Nephron progenitor cell (in vitro differentiated cells): Measurements from ENCODE around the gene TCF7L2.

Experiments used
- DNase-seq: peaks from one replicate; pipeline ENCODE4 v3.0.0; 2021
- H3K27ac Mint-ChIP-seq: 2 replicates; pipeline ENCODE4 v1.8.0; 2021; ENCODE audit warnings: mild to moderate bottlenecking, moderate library complexity, mixed read lengths
- H3K27me3 Mint-ChIP-seq: 2 replicates; pipeline ENCODE4 v1.8.0; 2021; ENCODE audit warnings: mild to moderate bottlenecking, low read depth, mixed read lengths; ENCODE audit not compliant: poor library complexity
- H3K36me3 Mint-ChIP-seq: 2 replicates; pipeline ENCODE4 v1.8.0; 2021; ENCODE audit warnings: low read depth, mixed read lengths
- H3K4me1 Mint-ChIP-seq: 2 replicates; pipeline ENCODE4 v1.8.0; 2021; ENCODE audit warnings: mixed read lengths
- H3K4me3 Mint-ChIP-seq: 2 replicates; pipeline ENCODE4 v1.8.0; 2021; ENCODE audit warnings: mild to moderate bottlenecking, moderate library complexity, mixed read lengths
- H3K9me3 Mint-ChIP-seq: 2 replicates; pipeline ENCODE4 v1.8.0; 2021; ENCODE audit warnings: mild to moderate bottlenecking, moderate library complexity, mixed read lengths
- CTCF ChIP-seq: fragments of 200-600 bp; sonication (generic); IDR thresholded peaks from 2 replicates; pipeline ENCODE4 v1.5.0; 2021; ENCODE audit warnings: antibody characterized with exemption

Gene TCF7L2

GRCh38 chr10:113127901-113128283 is 177.8 kb downstream of the TCF7L2 start:
- peaks cover 79% of the 10 kb centered on the region for H3K4me1 Mint-ChIP-seq
- no peaks in the 10 kb centered on the region for H3K9me3 Mint-ChIP-seq
- H3K27ac Mint-ChIP-seq = peak overlapping the region; percentile 4
- peaks cover 31% of the 10 kb centered on the region for H3K27me3 Mint-ChIP-seq
- peak overlapping the region; percentile 84 for H3K4me3 Mint-ChIP-seq
- DNase-seq = no peak
- H3K36me3 Mint-ChIP-seq = no peaks in the 10 kb centered on the region
- no peak for TF ChIP-seq CTCF

GRCh38 chr10:113128450-113129070 is 178.5 kb downstream of the TCF7L2 start:
- DNase-seq = no peak
- no peak for TF ChIP-seq CTCF
- H3K9me3 Mint-ChIP-seq = no peaks in the 10 kb centered on the region
- peak overlapping the region; percentile 4 for H3K27ac Mint-ChIP-seq
- no peaks in the 10 kb centered on the region for H3K36me3 Mint-ChIP-seq
- peaks cover 81% of the 10 kb centered on the region for H3K4me1 Mint-ChIP-seq
- peak overlapping the region; percentile 84 for H3K4me3 Mint-ChIP-seq
- H3K27me3 Mint-ChIP-seq = peaks cover 25% of the 10 kb centered on the region

DNA sequence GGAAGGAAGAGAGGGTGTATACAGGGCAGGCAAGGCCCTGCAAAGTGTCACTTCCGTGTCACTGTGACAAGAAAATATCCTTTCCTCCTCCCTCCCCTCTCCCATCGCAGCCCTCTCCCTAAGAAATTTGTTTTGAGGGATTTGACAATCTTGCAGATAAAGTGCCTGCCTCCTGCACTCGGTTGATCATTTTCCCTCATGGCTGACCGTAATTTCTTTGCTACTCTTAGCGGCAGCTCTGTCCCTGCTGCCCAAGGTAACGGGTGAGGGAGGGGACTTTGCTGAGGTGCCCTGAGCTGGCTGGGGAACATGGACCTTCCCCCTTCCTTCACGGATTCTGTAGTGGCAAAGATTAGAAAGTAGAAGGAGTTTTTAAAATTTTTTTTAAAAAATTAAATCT is 179.1 kb downstream of the TCF7L2 start:
- Mint-ChIP-seq H3K36me3 (no peaks in the 10 kb centered on the region), H3K4me1 (peaks cover 86% of the 10 kb centered on the region), H3K4me3 (peak overlapping the region; percentile 84), H3K9me3 (no peaks in the 10 kb centered on the region), H3K27me3 (peaks cover 25% of the 10 kb centered on the region), H3K27ac (no peak overlapping the region)
- DNase-seq = no peak
- no peak for TF ChIP-seq CTCF

GRCh38 chr10:113130014-113130641 is 180.1 kb downstream of the TCF7L2 start:
- Mint-ChIP-seq H3K9me3 (no peaks in the 10 kb centered on the region), H3K4me3 (no peak overlapping the region), H3K27ac (no peak overlapping the region), H3K4me1 (peaks cover 91% of the 10 kb centered on the region), H3K36me3 (no peaks in the 10 kb centered on the region), H3K27me3 (peaks cover 20% of the 10 kb centered on the region)
- TF ChIP-seq CTCF = no peak
- no peak for DNase-seq

DNA sequence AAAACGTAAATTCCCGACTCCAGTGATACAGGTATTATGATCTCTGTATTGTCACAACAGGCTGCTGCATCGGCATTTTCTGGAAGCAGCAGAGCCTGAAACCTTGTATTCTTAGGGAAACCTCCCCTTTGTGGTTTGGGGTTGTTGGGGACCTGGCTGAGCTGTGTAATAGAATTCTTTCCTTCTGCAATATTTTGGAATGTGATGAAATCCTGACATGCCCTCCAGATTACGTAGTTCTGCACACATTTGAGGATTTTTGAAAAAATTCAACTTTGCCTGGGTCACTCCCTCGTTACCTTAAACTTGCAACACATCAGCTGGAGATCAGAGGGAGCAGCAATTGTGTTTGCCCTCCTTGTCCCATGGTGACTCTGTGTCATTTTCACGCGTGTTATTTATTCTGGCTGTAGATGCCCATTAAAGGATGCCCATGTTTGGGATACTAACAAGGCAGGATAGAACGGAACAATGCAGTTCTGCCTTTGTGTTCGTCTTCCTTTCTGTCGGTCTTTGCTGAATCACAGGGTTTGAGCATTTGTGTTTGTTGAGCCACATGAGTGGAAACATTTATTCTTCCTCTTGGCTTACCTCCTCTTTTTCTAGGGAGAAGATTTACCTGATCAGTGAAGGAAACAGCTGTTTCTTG is 181.7 kb downstream of the TCF7L2 start:
- Mint-ChIP-seq H3K27me3 (peaks cover 6% of the 10 kb centered on the region), H3K27ac (no peak overlapping the region), H3K4me3 (no peak overlapping the region), H3K36me3 (no peaks in the 10 kb centered on the region), H3K9me3 (no peaks in the 10 kb centered on the region), H3K4me1 (peaks cover 78% of the 10 kb centered on the region)
- TF ChIP-seq CTCF = no peak
- no peak for DNase-seq
